GM20431 (cell line): ENCODE data around the gene NBPF15.
"Not testable (repeated sequence)": the region's sequence is repeated elsewhere in the genome, so short reads cannot be mapped to it uniquely, and the experiment has no call there.

Source experiments
- in situ Hi-C: fragments of 300-500 bp; cut with MseI, MboI; formaldehyde crosslinking; loops from one replicate; pipeline ENCODE4 v1.15.0; 2020; ENCODE audit warnings: low sequenced_read_pairs; ENCODE audit not compliant: unreplicated experiment

The NBPF15 gene

GRCh38 chr1:144461136-144461759, at the start of gene NBPF15:
NBPF15 (minus strand) TSS chr1:144461669; CDS start chr1:144440003, 21,666 bp downstream.
- in situ Hi-C loops = not testable (repeated sequence)

GRCh38 chr1:144496429-144496828, 35.0 kb upstream of the NBPF15 start:
- in situ Hi-C loops = not testable (repeated sequence)

GRCh38 chr1:144494130-144494529, 32.7 kb upstream of the NBPF15 start:
- in situ Hi-C loops = not testable (repeated sequence)

GRCh38 chr1:144490394-144490793, 28.9 kb upstream of the NBPF15 start:
- in situ Hi-C loops = not testable (repeated sequence)

GRCh38 chr1:144487002-144487401, 25.5 kb upstream of the NBPF15 start:
- in situ Hi-C loops = not testable (repeated sequence)

- in situ Hi-C loops = not testable (repeated sequence)
Measured at GRCh38 chr1:144485048-144485993, 23.9 kb upstream of the NBPF15 start.

GRCh38 chr1:144473897-144474296, 12.4 kb upstream of the NBPF15 start:
- in situ Hi-C loops = not testable (repeated sequence)

GRCh38 chr1:144471434-144471833, 10.0 kb upstream of the NBPF15 start:
- in situ Hi-C loops = not testable (repeated sequence)

GRCh38 chr1:144461778-144462177, 309 bp upstream of the NBPF15 start:
- in situ Hi-C loops = not testable (repeated sequence)

GRCh38 chr1:144460686-144461085, 783 bp downstream of the NBPF15 start:
- in situ Hi-C loops = not testable (repeated sequence)

GRCh38 chr1:144442402-144442801, 19.1 kb downstream of the NBPF15 start:
- in situ Hi-C loops = not testable (repeated sequence)

- in situ Hi-C loops = not testable (repeated sequence)
Measured at GRCh38 chr1:144439737-144440136, 21.7 kb downstream of the NBPF15 start.

GRCh38 chr1:144418891-144419694, 42.4 kb downstream of the NBPF15 start:
- in situ Hi-C loops = not testable (repeated sequence)

- in situ Hi-C loops = not testable (repeated sequence)
Measured at GRCh38 chr1:144413404-144414118, 47.9 kb downstream of the NBPF15 start.

GRCh38 chr1:144412491-144413403, 48.7 kb downstream of the NBPF15 start:
- in situ Hi-C loops = not testable (repeated sequence)

- in situ Hi-C loops = not testable (repeated sequence)
Measured at GRCh38 chr1:144412068-144412471, 49.4 kb downstream of the NBPF15 start.

GRCh38 chr1:144402807-144403206, 58.7 kb downstream of the NBPF15 start:
- in situ Hi-C loops = not testable (repeated sequence)

- in situ Hi-C loops = not testable (repeated sequence)
Measured at GRCh38 chr1:144371651-144372050, 89.8 kb downstream of the NBPF15 start.
